IPS DF 4.7 (cell line): ENCODE results near the gene DAZ1.
"Not testable (repeated sequence)": the region's sequence is repeated elsewhere in the genome, so short reads cannot be mapped to it uniquely, and the experiment has no call there.

Experiments used
- DNase-seq: peaks from one replicate; pipeline ENCODE4 v3.0.0-alpha.2; 2013; ENCODE audit warnings: low spot score; ENCODE audit errors: extremely low read depth

The DAZ1 gene

DNA sequence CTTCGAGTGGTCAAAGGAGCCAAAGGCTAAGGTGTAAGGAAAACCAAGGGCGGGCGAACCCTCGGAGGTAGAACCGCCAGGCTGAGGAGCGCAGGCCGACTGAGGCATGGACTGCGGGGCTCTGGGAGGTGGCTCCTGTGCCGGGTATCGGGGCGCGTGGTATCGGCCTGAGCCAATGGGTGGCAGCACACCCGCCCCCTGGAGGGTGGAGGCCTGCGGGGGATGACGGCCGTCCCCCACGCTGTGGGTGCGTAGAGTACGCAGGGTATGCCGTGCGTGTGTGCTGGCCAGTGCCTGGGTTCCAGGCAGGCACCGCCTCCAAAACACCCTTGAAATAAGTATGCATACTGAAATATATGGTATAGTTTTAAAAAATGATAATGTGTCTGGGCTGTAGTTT lies at the start of gene DAZ1:
Gene DAZ1 (minus strand): TSS at position 101 of the 400 bp plus-strand sequence. CDS start 208 bp downstream, outside the sequence.
- not testable (repeated sequence) for DNase-seq

DNA sequence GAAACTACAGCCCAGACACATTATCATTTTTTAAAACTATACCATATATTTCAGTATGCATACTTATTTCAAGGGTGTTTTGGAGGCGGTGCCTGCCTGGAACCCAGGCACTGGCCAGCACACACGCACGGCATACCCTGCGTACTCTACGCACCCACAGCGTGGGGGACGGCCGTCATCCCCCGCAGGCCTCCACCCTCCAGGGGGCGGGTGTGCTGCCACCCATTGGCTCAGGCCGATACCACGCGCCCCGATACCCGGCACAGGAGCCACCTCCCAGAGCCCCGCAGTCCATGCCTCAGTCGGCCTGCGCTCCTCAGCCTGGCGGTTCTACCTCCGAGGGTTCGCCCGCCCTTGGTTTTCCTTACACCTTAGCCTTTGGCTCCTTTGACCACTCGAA lies 20.4 kb upstream of the DAZ1 start, which contains the start of gene DAZ2:
Gene DAZ2 (plus strand): TSS at position 301 of the 400 bp plus-strand sequence. CDS start 208 bp downstream, outside the sequence.
- DNase-seq: not testable (repeated sequence)

DNA sequence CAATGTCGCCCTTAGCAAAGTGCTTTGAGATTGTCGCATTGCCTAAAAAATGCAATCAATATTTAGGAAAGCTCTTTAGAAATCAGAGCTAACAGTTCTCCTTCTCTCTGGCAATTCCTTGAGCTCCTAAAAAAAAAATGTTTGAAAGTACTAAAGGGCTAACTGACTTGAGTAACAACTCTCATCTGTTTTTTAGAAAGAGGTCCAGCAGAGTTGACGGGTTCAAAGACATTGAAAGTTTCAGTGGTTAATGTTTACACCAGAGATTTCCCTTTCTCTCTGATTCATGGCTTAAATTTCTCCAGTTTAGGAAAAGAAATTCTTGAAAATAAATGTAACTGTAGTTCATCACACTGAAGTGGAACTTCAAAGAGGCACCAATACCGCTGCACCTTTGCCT lies 11.9 kb upstream of the DAZ1 start:
- not testable (repeated sequence) for DNase-seq

DNA sequence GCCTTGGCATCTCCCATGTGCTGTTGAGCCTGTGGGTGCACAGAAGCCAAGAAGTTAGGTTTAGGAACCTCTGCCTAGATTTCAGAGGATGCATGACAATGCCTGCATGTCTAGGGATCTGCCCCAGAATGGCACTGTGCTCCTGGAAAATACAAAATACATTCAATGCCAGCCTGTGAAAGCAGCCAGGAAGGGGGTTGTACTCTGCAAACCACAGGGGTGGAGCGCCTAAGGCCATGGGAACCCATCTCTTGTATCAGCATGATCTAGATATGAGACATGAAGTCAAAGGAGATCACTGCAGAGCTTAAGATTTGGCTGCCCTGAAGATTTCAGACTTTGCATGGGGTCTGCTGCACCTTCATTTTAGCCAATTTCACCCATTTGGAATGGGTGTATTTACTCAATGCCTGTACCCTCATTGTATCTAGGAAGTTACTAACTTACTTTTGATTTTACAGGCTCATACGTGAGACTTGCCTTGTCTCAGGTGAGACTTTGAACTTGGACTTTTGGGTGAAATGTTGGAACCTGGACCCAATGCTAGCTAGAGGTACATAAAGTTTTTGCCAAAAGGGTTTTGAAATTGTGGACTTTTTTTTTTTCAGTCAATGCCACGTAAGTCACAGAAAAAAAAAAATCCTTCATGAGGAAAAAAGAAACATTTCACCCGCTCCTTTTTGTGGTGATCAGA lies 11.1 kb upstream of the DAZ1 start:
- DNase-seq: not testable (repeated sequence)

GRCh38 chrY:23207455-23207854 lies 8.6 kb upstream of the DAZ1 start:
- DNase-seq: not testable (repeated sequence)
